ENCODE data around the gene YIF1A. TPM values are rescaled to one million over a fixed set of nuclear protein-coding genes. Genes with fewer than 3 reads are reported as not detected.
A peak's percentile ranks its signal among the peaks of the same experiment; 100 is the strongest.

Gene YIF1A
- total and polyA plus RNA-seq, 2 of the 4 experiments (the other 2 are of a cell fraction), result 128 to 207 TPM

- no peak for TF ChIP-seq MAFK (IDR thresholded peaks at IDR 0.05; ENCODE audit: low read depth, low read length)
- TF ChIP-seq NFE2L2 (IDR thresholded peaks at IDR 0.05; ENCODE audit: low read depth, low read length), result no peak
Measured at GRCh38 chr11:66337103-66337899, 48.4 kb upstream of the YIF1A start (continued).

- ChIA-PET POLR2A (ENCODE audit: unreplicated experiment) (interaction anchor here (0.6 to 2.2 kb wide), 6 partner anchors 9 to 307 kb away, joined by 3 to 23 read pairs (median 4); partner anchors contain the start of gene CD248), CTCF (interaction anchor here (0.6 to 2.1 kb wide), 5 partner anchors 9 to 53 kb away, joined by 3 to 17 read pairs (median 4); partner anchors contain the start of gene SLC29A2)
- H3K36me3 ChIP-seq (ENCODE audit: control insufficient read depth, insufficient read depth, low read length), result peaks cover 40% of the 10 kb centered on the region
- H3K14ac ChIP-seq (replicated peaks; ENCODE audit: low read depth, low read length), result peak within 1 kb of the TSS; percentile 95
- peak within 1 kb of the TSS; percentile 63 to 79; a peak in 3 of 4 replicates for H4K8ac ChIP-seq (ENCODE audit: low read depth in 2 of 2, low read length in 2 of 2)
- BruUV-seq (replicated peaks), result no TSS peak
- peak within 1 kb of the TSS; percentile 91 for H2BK120ac ChIP-seq (ENCODE audit: low read depth, low read length)
- in situ Hi-C loops (cut with MboI; ENCODE audit: low sequenced_read_pairs), result no loop called here
- H2AFZ ChIP-seq (replicated peaks; ENCODE audit: low read length, poor library complexity), result peak within 1 kb of the TSS; percentile 83
- H3K9ac ChIP-seq (ENCODE audit: low read depth, low read length), result peak within 1 kb of the TSS; percentile 72
- H4K20me1 ChIP-seq (ENCODE audit: insufficient read depth, low read length), result peaks cover 21% of the 10 kb centered on the region
- H3K56ac ChIP-seq (ENCODE audit: extremely low read depth, insufficient read depth, low read length), result peak within 1 kb of the TSS; percentile 83
- H3K9me3 ChIP-seq (ENCODE audit: control insufficient read depth, insufficient read depth, low read length), result no peaks in the 10 kb centered on the region
- peak within 1 kb of the TSS; percentile 90 for H4K91ac ChIP-seq (ENCODE audit: insufficient read depth, low read depth, low read length)
- H3K23ac ChIP-seq (ENCODE audit: low read depth, low read length), result peak within 1 kb of the TSS; percentile 97
- peak within 1 kb of the TSS; percentile 53 for H2BK20ac ChIP-seq (ENCODE audit: low read depth, low read length)
- H2AK5ac ChIP-seq (ENCODE audit: low read depth, low read length), result peak within 1 kb of the TSS; percentile 90
- H2AK9ac ChIP-seq (replicated peaks; ENCODE audit: low read depth, low read length, poor library complexity), result peak within 1 kb of the TSS; percentile 99
- H3K4ac ChIP-seq (ENCODE audit: low read depth, low read length), result peak within 1 kb of the TSS; percentile 97
- H3K4me2 ChIP-seq (ENCODE audit: low read depth, low read length), result peak within 1 kb of the TSS; percentile 92
- dilution Hi-C loops (cut with HindIII; ENCODE audit: low sequenced_read_pairs, unreplicated experiment), result no loop called here
- WGBS, 2 experiments (ENCODE audit: extremely low coverage in 2 of 2, insufficient read length in 1 of 2), result 0% methylated on average over 11 of the region's 22 CpGs; no CpG with 5 or more reads in 1 of the 2 experiments
- H3K4me1 ChIP-seq (ENCODE audit: control insufficient read depth, insufficient read depth, low read length), result peaks cover 23% of the 10 kb centered on the region
- peak within 1 kb of the TSS; percentile 89 for H3K27ac ChIP-seq (ENCODE audit: insufficient read depth, low read length)
- peak; percentile 99 for DNase-seq
- peak within 1 kb of the TSS; percentile 97 for H2BK5ac ChIP-seq (ENCODE audit: low read depth, low read length, poor library complexity, severe bottlenecking)
- ATAC-seq (ENCODE audit: low read depth), result peak; percentile 86
- no peaks in the 10 kb centered on the region for H3K27me3 ChIP-seq (ENCODE audit: control insufficient read depth, insufficient read depth, low read length)
- intact Hi-C loops (cut with micrococcal nuclease), result loop anchor here (1.0 kb wide), 3 partner anchors 24 to 114 kb away; no protein-coding TSS in a partner anchor
- H3K79me1 ChIP-seq (ENCODE audit: low read depth in 1 of 2, low read length in 2 of 2), result peaks cover 7 to 45% of the 10 kb centered on the region in 2 experiments; a peak in 3 of 4 replicates
- peak within 1 kb of the TSS; percentile 60 for H3K4me3 ChIP-seq (ENCODE audit: insufficient read depth, low read depth, low read length)
- H4K5ac ChIP-seq (ENCODE audit: low read depth, low read length), result peak within 1 kb of the TSS; percentile 69; the same call in 1 of the 2 replicates
- peak within 1 kb of the TSS; percentile 54; the same call in 2 of the 3 replicates for H2BK15ac ChIP-seq (ENCODE audit: low read depth, low read length)
- H3K18ac ChIP-seq (ENCODE audit: low read depth, low read length), result peak within 1 kb of the TSS; percentile 67
- H3K9me1 ChIP-seq (ENCODE audit: insufficient read depth, low read length), result no peaks in the 10 kb centered on the region
- TF ChIP-seq POLR2A (IDR thresholded peaks at IDR 0.05; ENCODE audit: low read depth, low read length) (peak; percentile 97), RCOR1 (IDR thresholded peaks at IDR 0.05; ENCODE audit: insufficient replicate concordance, low read length) (peak; percentile 99), MAZ (IDR thresholded peaks at IDR 0.05; ENCODE audit: borderline replicate concordance, low read depth, low read length) (peak; percentile 79), ELK1 (IDR thresholded peaks at IDR 0.05; ENCODE audit: borderline replicate concordance, low read depth, low read length) (no peak), FOS (IDR thresholded peaks at IDR 0.05; ENCODE audit: low read depth, low read length) (peak; percentile 98), USF2 (IDR thresholded peaks at IDR 0.05; ENCODE audit: low read depth, low read length) (peak; percentile 77), BHLHE40 (IDR thresholded peaks at IDR 0.05; ENCODE audit: low read depth, low read length) (peak; percentile 78), CHD1 (IDR thresholded peaks at IDR 0.05; ENCODE audit: low read depth, low read length) (no peak; the same call in 1 of the 2 replicates), CEBPB (IDR thresholded peaks at IDR 0.05; ENCODE audit: low read depth, low read length) (peak; percentile 54; the same call in 1 of the 2 replicates)
Measured at GRCh38 chr11:66336234-66337102, 47.5 kb upstream of the YIF1A start, which contains the start of gene RIN1. Gene RIN1, minus strand, starts transcription at chr11:66336434. Its CDS starts 32 bp downstream, at chr11:66336402.
